NCI-H1417 treated with DMSO at 0.1 percent for 48 hours (cell line): ENCODE data around the gene TTLL6.
"Not testable (repeated sequence)": the region's sequence is repeated elsewhere in the genome, so short reads cannot be mapped to it uniquely, and the experiment has no call there.

Source experiments
- DNase-seq: peaks from one replicate; lab custom pipeline; 2025; lab: John Stamatoyannopoulos, UW

Gene TTLL6

GRCh38 chr17:48722915-48723422 lies 94.1 kb downstream of the TTLL6 start, which contains the start of gene PRAC2:
TSS of gene PRAC2 (plus strand) at chr17:48723185. CDS start at chr17:48724411, 1,226 bp downstream.
- no peak for DNase-seq

- no peak for DNase-seq
Measured at GRCh38 chr17:48722201-48722907, 94.7 kb downstream of the TTLL6 start, which contains the start of gene PRAC1. TSS of gene PRAC1 (minus strand) at chr17:48722518. CDS start at chr17:48722392, 126 bp downstream.

GRCh38 chr17:48721009-48721402 lies 96.0 kb downstream of the TTLL6 start:
- DNase-seq, result no peak

GRCh38 chr17:48720266-48721008 lies 96.6 kb downstream of the TTLL6 start:
- DNase-seq, result no peak

GRCh38 chr17:48719642-48720265 lies 97.3 kb downstream of the TTLL6 start:
- no peak for DNase-seq

GRCh38 chr17:48718761-48719641 lies 98.0 kb downstream of the TTLL6 start:
- no peak for DNase-seq

- no peak for DNase-seq
Measured at GRCh38 chr17:48718227-48718760, 98.7 kb downstream of the TTLL6 start.

- no peak for DNase-seq
Measured at GRCh38 chr17:48717367-48718226, 99.4 kb downstream of the TTLL6 start.

GRCh38 chr17:48716549-48716948 lies 100.5 kb downstream of the TTLL6 start:
- DNase-seq, result not testable (repeated sequence)

- no peak for DNase-seq
Measured at GRCh38 chr17:48715496-48716399, 101.3 kb downstream of the TTLL6 start.
